A549 (cell line): ENCODE data around the gene AFG1L. TPM values are rescaled to one million over a fixed set of nuclear protein-coding genes. Genes with fewer than 3 reads are reported as not detected.
A peak's percentile ranks its signal among the peaks of the same experiment; 100 is the strongest.

Source experiments
- ATOH8 ChIP-seq: fragments of 250-450 bp; sonication (Bioruptor Pico); IDR thresholded peaks from 2 replicates; pipeline ENCODE4 v1.5.0; 2020; ENCODE audit warnings: low read depth, mild to moderate bottlenecking, moderate library complexity
- BHLHE40 ChIP-seq: IDR thresholded peaks from 2 replicates; pipeline ENCODE4 v1.6.1; 2012; ENCODE audit warnings: low read depth, low read length, inconsistent platforms
- CBX8 ChIP-seq: fragments of 200-600 bp; sonication (generic); IDR thresholded peaks from 2 replicates; pipeline ENCODE4 v1.6.1; 2016
- CHD4 ChIP-seq: fragments of 200-600 bp; sonication (generic); IDR thresholded peaks from 2 replicates; pipeline ENCODE4 v1.6.1; 2016; ENCODE audit warnings: antibody characterized with exemption, mild to moderate bottlenecking, borderline replicate concordance
- E2F6 ChIP-seq: IDR thresholded peaks from 2 replicates; pipeline ENCODE4 v1.6.1; 2012; ENCODE audit warnings: low read depth, borderline replicate concordance
- EHF ChIP-seq: fragments of 250-450 bp; sonication (Bioruptor Pico); IDR thresholded peaks from 2 replicates; pipeline ENCODE4 v1.5.0; 2020; ENCODE audit warnings: mild to moderate bottlenecking
- EP300 ChIP-seq, 2 experiments: fragments of >200 bp; sonication (Bioruptor Twin); formaldehyde crosslinking; IDR thresholded peaks; 2 replicates in 1 of 2; 3 replicates in 1 of 2; pipeline ENCODE4 v1.6.1; 2016 to 2017
- FOSB ChIP-seq: fragments of 250-450 bp; sonication (Bioruptor Pico); IDR thresholded peaks from 2 replicates; pipeline ENCODE4 v1.5.0; 2020; ENCODE audit warnings: mild to moderate bottlenecking, moderate library complexity
- FOSL2 ChIP-seq, 2 experiments: fragments of 450-650 bp in 1 of 2; fragments of >200 bp in 1 of 2; sonication (Bioruptor Twin) in 1 of 2; formaldehyde crosslinking; IDR thresholded peaks; 2 replicates each; pipeline versions ENCODE4 v1.5.0 to v1.6.1; 2016 to 2020; ENCODE audit warnings: mild to moderate bottlenecking in 1 of 2, moderate library complexity in 1 of 2
- HDAC2 ChIP-seq: fragments of 200-600 bp; sonication (generic); IDR thresholded peaks from 2 replicates; pipeline ENCODE4 v1.6.1; 2016
- HMGXB4 ChIP-seq: fragments of 250-450 bp; sonication (Bioruptor Pico); IDR thresholded peaks from 2 replicates; pipeline ENCODE4 v1.5.0; 2021; ENCODE audit warnings: mild to moderate bottlenecking, moderate library complexity, borderline replicate concordance
- JUNB ChIP-seq: fragments of >200 bp; sonication (Bioruptor Twin); formaldehyde crosslinking; IDR thresholded peaks from 2 replicates; pipeline ENCODE4 v1.6.1; 2016
- KDM1A ChIP-seq: fragments of 200-600 bp; sonication (generic); IDR thresholded peaks from 2 replicates; pipeline ENCODE4 v1.6.1; 2016; ENCODE audit warnings: low read depth, mild to moderate bottlenecking
- KDM5A ChIP-seq: fragments of 200-600 bp; sonication (generic); IDR thresholded peaks from 2 replicates; pipeline ENCODE4 v1.6.1; 2016; ENCODE audit warnings: antibody characterized with exemption, mild to moderate bottlenecking
- MAFK ChIP-seq: fragments of 450-650 bp; IDR thresholded peaks from 2 replicates; pipeline ENCODE4 v1.6.1; 2014; ENCODE audit not compliant: partially characterized antibody
- MAX ChIP-seq: IDR thresholded peaks from 2 replicates; pipeline ENCODE4 v1.6.1; 2012
- MYC ChIP-seq: IDR thresholded peaks from 2 replicates; pipeline ENCODE4 v1.6.1; 2012; ENCODE audit warnings: mild to moderate bottlenecking, inconsistent platforms, low read length, improper control_type of control experiment, borderline replicate concordance
- NFE2L2 ChIP-seq: fragments of 150-350 bp; conservative IDR thresholded peaks from 2 replicates; pipeline ENCODE4 v1.6.1; 2014; ENCODE audit warnings: low read length
- PHF8 ChIP-seq: fragments of 200-600 bp; sonication (generic); IDR thresholded peaks from 2 replicates; pipeline ENCODE4 v1.6.1; 2016; ENCODE audit warnings: low read depth, mild to moderate bottlenecking, antibody characterized with exemption, moderate library complexity, borderline replicate concordance
- POLR2A ChIP-seq: IDR thresholded peaks from 2 replicates; pipeline ENCODE4 v1.6.1; 2012; ENCODE audit warnings: mild to moderate bottlenecking, low read length
- RCOR1 ChIP-seq: fragments of 150-350 bp; IDR thresholded peaks from 2 replicates; pipeline ENCODE4 v1.6.1; 2014; ENCODE audit warnings: antibody characterized with exemption, low read length, low read depth
- REST ChIP-seq: fragments of 200-600 bp; sonication (generic); IDR thresholded peaks from 2 replicates; pipeline ENCODE4 v1.6.1; 2016; ENCODE audit warnings: antibody characterized with exemption, mild to moderate bottlenecking, moderate library complexity
- RNF2 ChIP-seq: fragments of 200-600 bp; sonication (generic); IDR thresholded peaks from 2 replicates; pipeline ENCODE4 v1.6.1; 2016; ENCODE audit warnings: low read depth, mild to moderate bottlenecking, antibody characterized with exemption, moderate library complexity, borderline replicate concordance
- SREBF2 ChIP-seq: fragments of 450-650 bp; IDR thresholded peaks from 2 replicates; pipeline ENCODE4 v1.6.1; 2014; ENCODE audit warnings: mild to moderate bottlenecking, moderate library complexity
- TFCP2L1 ChIP-seq: fragments of 250-450 bp; sonication (Bioruptor Pico); IDR thresholded peaks from 2 replicates; pipeline ENCODE4 v1.5.0; 2021; ENCODE audit warnings: mild to moderate bottlenecking
- TP53 ChIP-seq: fragments of 250-450 bp; sonication (Bioruptor Pico); IDR thresholded peaks from 2 replicates; pipeline ENCODE4 v1.5.0; 2021; ENCODE audit warnings: mild to moderate bottlenecking, moderate library complexity
- USF2 ChIP-seq: fragments of 450-650 bp; IDR thresholded peaks from 2 replicates; pipeline ENCODE4 v1.6.1; 2014; ENCODE audit warnings: antibody characterized with exemption
- ZC3H11A ChIP-seq: fragments of 450-650 bp; IDR thresholded peaks from 2 replicates; pipeline ENCODE4 v1.6.1; 2014; ENCODE audit warnings: antibody characterized with exemption, mild to moderate bottlenecking
- ZFP36 ChIP-seq: fragments of 450-650 bp; IDR thresholded peaks from 2 replicates; pipeline ENCODE4 v1.6.1; 2014; ENCODE audit warnings: borderline replicate concordance; ENCODE audit not compliant: partially characterized antibody
- polyA plus RNA-seq, 4 experiments: library from polyadenylated mRNA; depleted of rRNA in 3 of 4; stranded (reverse); fragments of >200 nt; fragmentation: RNase III in 1 of 4; extraction: RNeasy Plus Mini Kit Qiagen cat#74134 plus additional on column Dnase treatment in 1 of 4; gene quantifications; 2 replicates in 3 of 4; 3 replicates in 1 of 4; pipeline ENCODE4 v1.2.3, GENCODE V29; 2011 to 2017
- TF ChIP-seq, protein P1 (sequence below): fragments of >200 bp; sonication (Bioruptor Twin); formaldehyde crosslinking; IDR thresholded peaks from 2 replicates; pipeline ENCODE4 v1.6.1; 2016
- TF ChIP-seq, protein P2 (sequence below): fragments of >200 bp; sonication (Bioruptor Twin); formaldehyde crosslinking; IDR thresholded peaks from 3 replicates; pipeline ENCODE4 v1.6.1; 2016
- TF ChIP-seq, protein P3 (sequence below): IDR thresholded peaks from 2 replicates; pipeline ENCODE4 v1.6.1; 2012

Gene AFG1L
- polyA plus RNA-seq, 2 of the 4 experiments (the other 2 are of a cell fraction): 1.3 to 2.3 TPM

- TF ChIP-seq CBX8: no peak
- TF ChIP-seq, protein P1, sequence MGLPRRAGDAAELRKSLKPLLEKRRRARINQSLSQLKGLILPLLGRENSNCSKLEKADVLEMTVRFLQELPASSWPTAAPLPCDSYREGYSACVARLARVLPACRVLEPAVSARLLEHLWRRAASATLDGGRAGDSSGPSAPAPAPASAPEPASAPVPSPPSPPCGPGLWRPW: no peak
- no peak for TF ChIP-seq JUNB
- TF ChIP-seq SREBF2: no peak
- no peak for TF ChIP-seq CHD4
- no peak for TF ChIP-seq FOSL2 (IDR thresholded peaks at IDR 0.05)
- 0 out of 2 replicates have a peak, but pooled peaks have one; percentile 9 for TF ChIP-seq FOSL2 (CRISPR knock-in tag; IDR thresholded peaks at IDR 0.05)
- TF ChIP-seq HDAC2: no peak
- no peak for TF ChIP-seq NFE2L2
- no peak for TF ChIP-seq RCOR1
- peak; percentile 86; the same call in 1 of the 2 replicates for TF ChIP-seq MYC
- TF ChIP-seq E2F6: peak; percentile 50; the same call in 1 of the 2 replicates
- no peak for TF ChIP-seq EP300 (IDR thresholded peaks at IDR 0.05)
- TF ChIP-seq, protein P2, sequence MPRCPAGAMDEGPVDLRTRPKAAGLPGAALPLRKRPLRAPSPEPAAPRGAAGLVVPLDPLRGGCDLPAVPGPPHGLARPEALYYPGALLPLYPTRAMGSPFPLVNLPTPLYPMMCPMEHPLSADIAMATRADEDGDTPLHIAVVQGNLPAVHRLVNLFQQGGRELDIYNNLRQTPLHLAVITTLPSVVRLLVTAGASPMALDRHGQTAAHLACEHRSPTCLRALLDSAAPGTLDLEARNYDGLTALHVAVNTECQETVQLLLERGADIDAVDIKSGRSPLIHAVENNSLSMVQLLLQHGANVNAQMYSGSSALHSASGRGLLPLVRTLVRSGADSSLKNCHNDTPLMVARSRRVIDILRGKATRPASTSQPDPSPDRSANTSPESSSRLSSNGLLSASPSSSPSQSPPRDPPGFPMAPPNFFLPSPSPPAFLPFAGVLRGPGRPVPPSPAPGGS: no peak
- TF ChIP-seq FOSB (CRISPR knock-in tag): no peak
- no peak for TF ChIP-seq REST
- no peak for TF ChIP-seq POLR2A
- TF ChIP-seq, protein P3, sequence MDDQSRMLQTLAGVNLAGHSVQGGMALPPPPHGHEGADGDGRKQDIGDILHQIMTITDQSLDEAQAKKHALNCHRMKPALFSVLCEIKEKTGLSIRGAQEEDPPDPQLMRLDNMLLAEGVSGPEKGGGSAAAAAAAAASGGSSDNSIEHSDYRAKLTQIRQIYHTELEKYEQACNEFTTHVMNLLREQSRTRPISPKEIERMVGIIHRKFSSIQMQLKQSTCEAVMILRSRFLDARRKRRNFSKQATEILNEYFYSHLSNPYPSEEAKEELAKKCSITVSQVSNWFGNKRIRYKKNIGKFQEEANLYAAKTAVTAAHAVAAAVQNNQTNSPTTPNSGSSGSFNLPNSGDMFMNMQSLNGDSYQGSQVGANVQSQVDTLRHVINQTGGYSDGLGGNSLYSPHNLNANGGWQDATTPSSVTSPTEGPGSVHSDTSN: no peak
- TF ChIP-seq ZC3H11A: no peak
- TF ChIP-seq USF2: no peak
- TF ChIP-seq MAFK: no peak
- no peak; the same call in 1 of the 2 replicates for TF ChIP-seq PHF8
- no peak for TF ChIP-seq KDM5A
- TF ChIP-seq HMGXB4: no peak
- TF ChIP-seq TP53 (CRISPR knock-in tag): no peak
- TF ChIP-seq ZFP36: no peak
- no peak for TF ChIP-seq KDM1A
- TF ChIP-seq ATOH8: peak; percentile 14; the same call in 1 of the 2 replicates
- no peak for TF ChIP-seq BHLHE40
- TF ChIP-seq TFCP2L1 (CRISPR knock-in tag): no peak
- no peak for TF ChIP-seq RNF2
- peak; percentile 71 for TF ChIP-seq MAX
- TF ChIP-seq EHF (CRISPR knock-in tag): no peak
Measured at GRCh38 chr6:108557494-108558371, 262.9 kb downstream of the AFG1L start (continued).
